K562 (cell line): ENCODE measurements around the gene PHF5A. TPM values are rescaled to one million over a fixed set of nuclear protein-coding genes. Genes with fewer than 3 reads are reported as not detected.

ENCODE experiments used
- ATAC-seq: fragments of 200-7000 bp; cut with Tn5 transposase; 3 replicates; pipeline ENCODE4 v1.9.1; 2020; ENCODE audit warnings: moderate library complexity
- BruUV-seq: library from RNA; stranded (reverse); fragments of 400-500 nt; replicated peaks from 2 replicates; lab custom pipeline; 2021; lab: Mats Ljungman, UMichigan
- CTCF ChIA-PET: fragments of 300-600 bp; formaldehyde crosslinking; extraction: SDS; loops from one replicate; lab custom pipeline; 2021; ENCODE audit warnings: low intra/inter-chr PET ratio; lab: Yijun Ruan, JAX
- POLR2A ChIA-PET: fragments of 300-600, 350-650 bp; sonication (Branson Sonifier 250); formaldehyde crosslinking; extraction: SDS; loops from one replicate; lab custom pipeline; 2021; ENCODE audit warnings: antibody characterized with exemption, inconsistent platforms; lab: Yijun Ruan, JAX
- DNase-seq, 4 experiments: peaks; one replicate each; pipeline versions ENCODE4 v3.0.0 to v3.0.0-alpha.2; 2011 to 2018; ENCODE audit warnings: low spot score in 3 of 4, mixed read lengths in 3 of 4; ENCODE audit errors: extremely low read depth in 1 of 4
- FAIRE-seq: peaks from 2 replicates; lab custom pipeline; 2011; peaks lifted over from hg19 to GRCh38; lab: Jason Lieb, UNC
- H2AFZ ChIP-seq: 2 replicates; pipeline ENCODE4 v1.6.0; 2011; ENCODE audit warnings: low read depth, low read length, control low read depth, inconsistent platforms
- H3K27ac ChIP-seq: fragments of 200-600 bp; 3 replicates; pipeline ENCODE4 v1.8.0; 2011; ENCODE audit warnings: low read depth, mild to moderate bottlenecking, control low read depth, inconsistent platforms, low read length, moderate library complexity, mixed read lengths; ENCODE audit errors: extremely low read depth
- H3K27me3 ChIP-seq, 2 experiments: fragments of 300-600 bp in 1 of 2; 2 replicates in 1 of 2; 3 replicates in 1 of 2; pipeline versions ENCODE4 v1.6.0 to v1.8.0; 2011; ENCODE audit warnings: inconsistent platforms in 2 of 2, low read length in 2 of 2, mild to moderate bottlenecking in 1 of 2, mixed read lengths in 1 of 2, moderate library complexity in 1 of 2; ENCODE audit not compliant: control insufficient read depth in 2 of 2, insufficient read depth in 2 of 2
- H3K36me3 ChIP-seq: fragments of 300-600 bp; 3 replicates; pipeline ENCODE4 v1.8.0; 2011; ENCODE audit warnings: mild to moderate bottlenecking, low read length, inconsistent platforms; ENCODE audit not compliant: control insufficient read depth, insufficient read depth
- H3K4me1 ChIP-seq, 2 experiments: fragments of 200-600 bp in 1 of 2; replicated peaks in 1 of 2; 2 replicates in 1 of 2; 3 replicates in 1 of 2; pipeline versions ENCODE4 v1.5.1 to v1.8.0; 2011; ENCODE audit warnings: inconsistent platforms in 2 of 2, low read length in 2 of 2, mild to moderate bottlenecking in 1 of 2, mixed read lengths in 1 of 2, moderate library complexity in 1 of 2; ENCODE audit not compliant: control insufficient read depth in 2 of 2, insufficient read depth in 2 of 2
- H3K4me2 ChIP-seq: 2 replicates; pipeline ENCODE4 v1.6.1; 2011; ENCODE audit warnings: low read length, control low read depth, inconsistent platforms, mixed read lengths; ENCODE audit not compliant: insufficient read depth
- H3K4me3 ChIP-seq: fragments of 200-600 bp; sonication (generic), shearing (Covaris generic); 2 replicates; pipeline ENCODE4 v1.5.1; 2016; ENCODE audit warnings: control low read depth, inconsistent platforms
- H3K79me2 ChIP-seq: fragments of 200-600 bp; 3 replicates; pipeline ENCODE4 v1.8.0; 2011; ENCODE audit warnings: low read length, inconsistent platforms; ENCODE audit not compliant: control insufficient read depth, insufficient read depth
- H3K9ac ChIP-seq, 2 experiments: 2 replicates each; pipeline versions ENCODE4 v1.6.0 to v1.6.1; 2011; ENCODE audit warnings: low read depth in 2 of 2, low read length in 2 of 2, control low read depth in 1 of 2, inconsistent platforms in 1 of 2, mild to moderate bottlenecking in 1 of 2, mixed read lengths in 1 of 2; ENCODE audit not compliant: insufficient read depth in 1 of 2
- H3K9me1 ChIP-seq: one replicate; pipeline ENCODE4 v1.6.0; 2011; ENCODE audit warnings: inconsistent platforms, mild to moderate bottlenecking, low read length, moderate library complexity; ENCODE audit not compliant: control insufficient read depth, insufficient read depth
- H3K9me3 ChIP-seq: replicated peaks from 2 replicates; pipeline ENCODE4 v1.5.1; 2011; ENCODE audit warnings: low read depth, low read length, inconsistent platforms; ENCODE audit not compliant: control insufficient read depth, insufficient read depth
- H4K20me1 ChIP-seq: replicated peaks from 2 replicates; pipeline ENCODE4 v1.6.1; 2011; ENCODE audit warnings: low read length, inconsistent platforms, mixed read lengths; ENCODE audit not compliant: control insufficient read depth, insufficient read depth
- ATF7 ChIP-seq: fragments of 450-650 bp; IDR thresholded peaks from 2 replicates; pipeline ENCODE4 v1.7.1; 2014; ENCODE audit warnings: mild to moderate bottlenecking, moderate library complexity
- BCL6 ChIP-seq: fragments of 250-450 bp; sonication (Bioruptor Pico); IDR thresholded peaks from 2 replicates; pipeline ENCODE4 v1.4.0; 2020
- CXXC5 ChIP-seq: fragments of 250-450 bp; sonication (Bioruptor Pico); IDR thresholded peaks from 2 replicates; pipeline ENCODE4 v1.8.0; 2022; ENCODE audit warnings: inconsistent platforms, mild to moderate bottlenecking, moderate library complexity
- GATAD2A ChIP-seq: fragments of 450-650 bp; IDR thresholded peaks from 2 replicates; pipeline ENCODE4 v1.6.1; 2017
- JUND ChIP-seq, 2 experiments: IDR thresholded peaks; 2 replicates in 1 of 2; 3 replicates in 1 of 2; pipeline ENCODE4 v1.6.1; 2011; ENCODE audit warnings: borderline replicate concordance in 2 of 2, low read depth in 2 of 2, low read length in 2 of 2, improper control_type of control experiment in 1 of 2, missing biosample characterization in 1 of 2, missing genetic modification characterization in 1 of 2, missing genetic modification reagents in 1 of 2
- MYBL2 ChIP-seq, 2 experiments: fragments of 450-650 bp in 1 of 2; sonication (generic) in 1 of 2; formaldehyde crosslinking in 1 of 2; IDR thresholded peaks; 2 replicates each; pipeline versions ENCODE4 v1.6.1 to v1.8.1; 2017 to 2022; ENCODE audit warnings: borderline replicate concordance in 1 of 2, inconsistent platforms in 1 of 2, low read depth in 1 of 2, mild to moderate bottlenecking in 1 of 2, missing genetic modification reagents in 1 of 2, moderate library complexity in 1 of 2
- TCF7 ChIP-seq: sonication (generic); IDR thresholded peaks from 2 replicates; pipeline ENCODE4 v1.6.1; 2016; ENCODE audit warnings: antibody characterized with exemption, borderline replicate concordance
- ZBTB7A ChIP-seq: IDR thresholded peaks from 2 replicates; pipeline ENCODE4 v1.6.1; 2011; ENCODE audit warnings: low read depth, mild to moderate bottlenecking, low read length, moderate library complexity, borderline replicate concordance; ENCODE audit not compliant: control insufficient read depth
- WGBS: fragments of 100-300 bp; shearing (Covaris generic); methylation state at CpG from one replicate; pipeline ENCODE4 v1.1.6; 2016; ENCODE audit warnings: low coverage, mixed read lengths; ENCODE audit not compliant: insufficient coverage; ENCODE audit errors: missing lambda C conversion rate; 5-methylcytosine and 5-hydroxymethylcytosine counted together
- in situ Hi-C: fragments of 300-500 bp; cut with MboI; formaldehyde crosslinking; loops from 4 replicates; pipeline ENCODE4 v1.15.0; 2018; ENCODE audit warnings: inconsistent platforms, mixed read lengths
- intact Hi-C: fragments of 100-400 bp; cut with micrococcal nuclease; formaldehyde crosslinking; loops from 2 replicates; pipeline ENCODE4 v1.14.2; 2022
- polyA plus RNA-seq, 8 experiments: library from polyadenylated mRNA; depleted of rRNA in 4 of 8; stranded (reverse) in 5 of 8; unstranded in 3 of 8; fragments of >200 nt; fragmentation: Nextera tagmentation in 2 of 8; fragmentation: Illumina TruSeq in 1 of 8; extraction: Ambion mirVana in 2 of 8; extraction: Trizol in 1 of 8; gene quantifications; 2 replicates each; pipeline versions ENCODE4 v1.2.1 to v1.2.3, GENCODE V29; 2011 to 2014; ENCODE audit warnings: inconsistent platforms in 1 of 8, missing spikeins in 1 of 8
- total RNA-seq, 7 experiments: library from RNA; depleted of rRNA in 6 of 7; stranded (reverse); fragments of >200 nt in 6 of 7; fragmentation: Illumina TruSeq in 2 of 7; extraction: Trizol in 2 of 7; gene quantifications; 2 replicates each; pipeline versions ENCODE4 v1.2.1 to v1.2.3, GENCODE V29; 2011 to 2021; ENCODE audit warnings: low replicate concordance in 1 of 7
- TF ChIP-seq, protein P1 (sequence below): fragments of 450-650 bp; IDR thresholded peaks from 2 replicates; pipeline ENCODE4 v1.6.1; 2016; ENCODE audit warnings: mild to moderate bottlenecking, moderate library complexity

Gene PHF5A
- total and polyA plus RNA-seq, 9 of the 15 experiments (the other 6 are each of a cell fraction or from before 2014, with no cell fraction given): 14.2 to 144 (median 101) TPM

DNA sequence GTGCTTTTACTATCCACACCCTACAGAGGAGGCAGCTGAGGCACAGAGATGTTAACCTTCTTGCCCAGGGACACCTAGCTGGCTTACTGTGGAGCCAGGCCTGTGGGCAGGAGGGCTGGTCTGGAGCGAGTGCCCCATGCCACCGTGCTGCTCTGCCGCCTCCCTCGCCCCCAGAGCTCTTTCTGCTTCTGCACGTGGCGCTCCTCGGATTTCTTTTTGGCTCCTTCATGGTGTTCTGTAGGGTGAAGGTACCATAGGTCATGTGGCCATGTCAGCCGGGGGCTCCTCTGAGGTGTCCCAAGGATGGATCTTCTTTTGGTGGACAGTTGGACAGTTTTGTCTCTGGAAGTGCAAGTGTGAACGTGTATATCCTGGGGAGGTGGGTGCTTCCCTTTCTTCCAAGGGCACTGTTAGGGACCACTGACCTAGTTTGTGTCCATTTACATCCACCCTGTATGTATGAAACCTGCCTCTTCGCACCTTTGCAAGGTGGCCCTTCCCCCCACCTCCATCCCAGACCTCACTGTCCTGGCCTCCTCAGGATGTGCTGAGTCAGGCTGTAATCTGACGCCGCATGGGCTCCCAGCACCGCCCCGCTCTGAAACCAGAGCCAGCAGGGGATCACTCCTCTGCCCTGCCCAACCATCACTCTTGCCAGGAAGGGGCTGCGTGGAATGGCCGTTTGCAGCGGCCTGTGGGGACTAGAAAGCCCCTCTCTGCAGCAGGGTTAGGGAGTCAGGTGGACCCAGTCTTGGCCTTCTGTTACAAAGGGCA is 44.1 kb upstream of the PHF5A start:
- peak; percentile 96 for FAIRE-seq
- TF ChIP-seq ATF7 (peak; percentile 34), JUND (IDR thresholded peaks at IDR 0.05; ENCODE audit: borderline replicate concordance, low read depth, low read length) (peak; percentile 50; the same call in 1 of the 2 replicates), JUND (tag; IDR thresholded peaks at IDR 0.05; ENCODE audit: borderline replicate concordance, low read depth, low read length) (no peak; the same call in 2 of the 3 replicates), CXXC5 (CRISPR knock-in tag) (peak; percentile 46; the same call in 1 of the 2 replicates), ZBTB7A (peak; percentile 49; the same call in 1 of the 2 replicates), TCF7 (no peak), BCL6 (no peak), MYBL2 (IDR thresholded peaks at IDR 0.05; ENCODE audit: low read depth) (no peak), MYBL2 (CRISPR knock-in tag; IDR thresholded peaks at IDR 0.05; ENCODE audit: borderline replicate concordance) (no peak), GATAD2A (0 out of 2 replicates have a peak, but pooled peaks have one; percentile 16)
- TF ChIP-seq, protein P1, sequence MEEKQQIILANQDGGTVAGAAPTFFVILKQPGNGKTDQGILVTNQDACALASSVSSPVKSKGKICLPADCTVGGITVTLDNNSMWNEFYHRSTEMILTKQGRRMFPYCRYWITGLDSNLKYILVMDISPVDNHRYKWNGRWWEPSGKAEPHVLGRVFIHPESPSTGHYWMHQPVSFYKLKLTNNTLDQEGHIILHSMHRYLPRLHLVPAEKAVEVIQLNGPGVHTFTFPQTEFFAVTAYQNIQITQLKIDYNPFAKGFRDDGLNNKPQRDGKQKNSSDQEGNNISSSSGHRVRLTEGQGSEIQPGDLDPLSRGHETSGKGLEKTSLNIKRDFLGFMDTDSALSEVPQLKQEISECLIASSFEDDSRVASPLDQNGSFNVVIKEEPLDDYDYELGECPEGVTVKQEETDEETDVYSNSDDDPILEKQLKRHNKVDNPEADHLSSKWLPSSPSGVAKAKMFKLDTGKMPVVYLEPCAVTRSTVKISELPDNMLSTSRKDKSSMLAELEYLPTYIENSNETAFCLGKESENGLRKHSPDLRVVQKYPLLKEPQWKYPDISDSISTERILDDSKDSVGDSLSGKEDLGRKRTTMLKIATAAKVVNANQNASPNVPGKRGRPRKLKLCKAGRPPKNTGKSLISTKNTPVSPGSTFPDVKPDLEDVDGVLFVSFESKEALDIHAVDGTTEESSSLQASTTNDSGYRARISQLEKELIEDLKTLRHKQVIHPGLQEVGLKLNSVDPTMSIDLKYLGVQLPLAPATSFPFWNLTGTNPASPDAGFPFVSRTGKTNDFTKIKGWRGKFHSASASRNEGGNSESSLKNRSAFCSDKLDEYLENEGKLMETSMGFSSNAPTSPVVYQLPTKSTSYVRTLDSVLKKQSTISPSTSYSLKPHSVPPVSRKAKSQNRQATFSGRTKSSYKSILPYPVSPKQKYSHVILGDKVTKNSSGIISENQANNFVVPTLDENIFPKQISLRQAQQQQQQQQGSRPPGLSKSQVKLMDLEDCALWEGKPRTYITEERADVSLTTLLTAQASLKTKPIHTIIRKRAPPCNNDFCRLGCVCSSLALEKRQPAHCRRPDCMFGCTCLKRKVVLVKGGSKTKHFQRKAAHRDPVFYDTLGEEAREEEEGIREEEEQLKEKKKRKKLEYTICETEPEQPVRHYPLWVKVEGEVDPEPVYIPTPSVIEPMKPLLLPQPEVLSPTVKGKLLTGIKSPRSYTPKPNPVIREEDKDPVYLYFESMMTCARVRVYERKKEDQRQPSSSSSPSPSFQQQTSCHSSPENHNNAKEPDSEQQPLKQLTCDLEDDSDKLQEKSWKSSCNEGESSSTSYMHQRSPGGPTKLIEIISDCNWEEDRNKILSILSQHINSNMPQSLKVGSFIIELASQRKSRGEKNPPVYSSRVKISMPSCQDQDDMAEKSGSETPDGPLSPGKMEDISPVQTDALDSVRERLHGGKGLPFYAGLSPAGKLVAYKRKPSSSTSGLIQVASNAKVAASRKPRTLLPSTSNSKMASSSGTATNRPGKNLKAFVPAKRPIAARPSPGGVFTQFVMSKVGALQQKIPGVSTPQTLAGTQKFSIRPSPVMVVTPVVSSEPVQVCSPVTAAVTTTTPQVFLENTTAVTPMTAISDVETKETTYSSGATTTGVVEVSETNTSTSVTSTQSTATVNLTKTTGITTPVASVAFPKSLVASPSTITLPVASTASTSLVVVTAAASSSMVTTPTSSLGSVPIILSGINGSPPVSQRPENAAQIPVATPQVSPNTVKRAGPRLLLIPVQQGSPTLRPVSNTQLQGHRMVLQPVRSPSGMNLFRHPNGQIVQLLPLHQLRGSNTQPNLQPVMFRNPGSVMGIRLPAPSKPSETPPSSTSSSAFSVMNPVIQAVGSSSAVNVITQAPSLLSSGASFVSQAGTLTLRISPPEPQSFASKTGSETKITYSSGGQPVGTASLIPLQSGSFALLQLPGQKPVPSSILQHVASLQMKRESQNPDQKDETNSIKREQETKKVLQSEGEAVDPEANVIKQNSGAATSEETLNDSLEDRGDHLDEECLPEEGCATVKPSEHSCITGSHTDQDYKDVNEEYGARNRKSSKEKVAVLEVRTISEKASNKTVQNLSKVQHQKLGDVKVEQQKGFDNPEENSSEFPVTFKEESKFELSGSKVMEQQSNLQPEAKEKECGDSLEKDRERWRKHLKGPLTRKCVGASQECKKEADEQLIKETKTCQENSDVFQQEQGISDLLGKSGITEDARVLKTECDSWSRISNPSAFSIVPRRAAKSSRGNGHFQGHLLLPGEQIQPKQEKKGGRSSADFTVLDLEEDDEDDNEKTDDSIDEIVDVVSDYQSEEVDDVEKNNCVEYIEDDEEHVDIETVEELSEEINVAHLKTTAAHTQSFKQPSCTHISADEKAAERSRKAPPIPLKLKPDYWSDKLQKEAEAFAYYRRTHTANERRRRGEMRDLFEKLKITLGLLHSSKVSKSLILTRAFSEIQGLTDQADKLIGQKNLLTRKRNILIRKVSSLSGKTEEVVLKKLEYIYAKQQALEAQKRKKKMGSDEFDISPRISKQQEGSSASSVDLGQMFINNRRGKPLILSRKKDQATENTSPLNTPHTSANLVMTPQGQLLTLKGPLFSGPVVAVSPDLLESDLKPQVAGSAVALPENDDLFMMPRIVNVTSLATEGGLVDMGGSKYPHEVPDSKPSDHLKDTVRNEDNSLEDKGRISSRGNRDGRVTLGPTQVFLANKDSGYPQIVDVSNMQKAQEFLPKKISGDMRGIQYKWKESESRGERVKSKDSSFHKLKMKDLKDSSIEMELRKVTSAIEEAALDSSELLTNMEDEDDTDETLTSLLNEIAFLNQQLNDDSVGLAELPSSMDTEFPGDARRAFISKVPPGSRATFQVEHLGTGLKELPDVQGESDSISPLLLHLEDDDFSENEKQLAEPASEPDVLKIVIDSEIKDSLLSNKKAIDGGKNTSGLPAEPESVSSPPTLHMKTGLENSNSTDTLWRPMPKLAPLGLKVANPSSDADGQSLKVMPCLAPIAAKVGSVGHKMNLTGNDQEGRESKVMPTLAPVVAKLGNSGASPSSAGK: peak; percentile 57

More for the DNA sequence above, 44.1 kb upstream of the PHF5A start:
- Histone ChIP-seq H3K4me1 (peaks cover 17 to 32% of the 10 kb centered on the region in 2 experiments), H3K9me1 (no peaks in the 10 kb centered on the region), H3K4me3 (no peak overlapping the region), H3K9me3 (no peaks in the 10 kb centered on the region), H3K27me3 (no peaks in the 10 kb centered on the region), H3K9ac (peak overlapping the region; percentile 19 to 72; a peak in 3 of 4 replicates), H4K20me1 (no peaks in the 10 kb centered on the region), H2AFZ (no peak overlapping the region), H3K4me2 (peak overlapping the region; percentile 61), H3K36me3 (peaks cover 88% of the 10 kb centered on the region), H3K79me2 (peaks cover 13% of the 10 kb centered on the region), H3K27ac (peak overlapping the region; percentile 69)
- intact Hi-C loops: loop anchor here (5.0 kb wide), 1 partner anchor 45 kb away; the partner anchor contains the start of genes ACO2 and PHF5A
- ATAC-seq (peak; percentile 100), DNase-seq (peak; percentile 83 to 90 (median 86))
- CTCF ChIA-PET: no interaction called here
- in situ Hi-C loops: no loop called here
- POLR2A ChIA-PET: no interaction called here
- WGBS: 23% methylated on average over 15 of the region's 17 CpGs
- BruUV-seq: no TSS peak
